ENCODE results near the gene TUBB2A.
"Not testable (repeated sequence)": the region's sequence is repeated elsewhere in the genome, so short reads cannot be mapped to it uniquely, and the experiment has no call there.

Gene TUBB2A

DNA sequence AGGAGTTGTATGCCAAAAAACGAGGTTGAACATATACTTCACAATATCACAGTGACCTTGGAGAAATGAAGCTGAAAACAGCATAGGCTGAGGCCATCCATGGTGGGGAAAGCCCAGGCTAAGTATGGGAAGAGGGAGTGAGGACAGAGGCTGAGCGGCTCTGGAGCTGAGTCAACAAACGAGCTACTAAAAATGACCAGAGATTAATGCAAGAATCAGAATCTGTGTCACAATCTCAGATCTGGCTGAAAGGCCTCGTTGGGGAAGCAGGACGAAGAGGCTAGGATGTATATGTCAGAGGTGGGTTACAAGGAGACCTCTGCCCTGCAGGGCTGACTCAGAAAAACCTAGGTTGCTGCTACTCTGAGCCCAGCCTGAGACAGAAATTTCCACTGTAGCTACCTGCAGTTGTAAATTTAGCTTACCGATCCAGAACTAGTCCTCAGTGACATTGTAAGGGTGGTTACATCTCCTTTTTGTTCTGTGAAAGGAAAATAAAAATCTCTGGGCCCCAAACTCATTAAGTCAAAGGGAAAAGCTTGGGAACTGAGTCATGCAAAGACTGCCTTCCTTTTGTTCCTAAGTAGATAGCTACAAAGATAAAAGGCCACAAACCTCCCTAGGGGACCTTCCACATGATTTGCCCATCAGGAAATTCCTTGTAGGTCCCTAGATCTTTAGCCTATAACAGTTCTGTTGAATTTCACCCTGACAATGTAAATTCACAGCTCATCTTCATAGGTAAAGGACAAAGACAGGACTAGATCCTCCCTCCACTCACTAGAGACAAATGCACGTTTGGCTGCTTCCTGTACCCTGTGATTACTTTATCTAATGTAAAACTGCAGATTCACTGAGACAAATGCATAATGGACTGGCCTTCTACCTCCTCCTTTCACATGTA lies 8.5 kb upstream of the TUBB2A start:
- no peak for DNase-seq (ENCODE audit: low read depth)
- no peak overlapping the region for H3K4me3 ChIP-seq (ENCODE audit: low read depth, low read length)
- TF ChIP-seq, protein P1, sequence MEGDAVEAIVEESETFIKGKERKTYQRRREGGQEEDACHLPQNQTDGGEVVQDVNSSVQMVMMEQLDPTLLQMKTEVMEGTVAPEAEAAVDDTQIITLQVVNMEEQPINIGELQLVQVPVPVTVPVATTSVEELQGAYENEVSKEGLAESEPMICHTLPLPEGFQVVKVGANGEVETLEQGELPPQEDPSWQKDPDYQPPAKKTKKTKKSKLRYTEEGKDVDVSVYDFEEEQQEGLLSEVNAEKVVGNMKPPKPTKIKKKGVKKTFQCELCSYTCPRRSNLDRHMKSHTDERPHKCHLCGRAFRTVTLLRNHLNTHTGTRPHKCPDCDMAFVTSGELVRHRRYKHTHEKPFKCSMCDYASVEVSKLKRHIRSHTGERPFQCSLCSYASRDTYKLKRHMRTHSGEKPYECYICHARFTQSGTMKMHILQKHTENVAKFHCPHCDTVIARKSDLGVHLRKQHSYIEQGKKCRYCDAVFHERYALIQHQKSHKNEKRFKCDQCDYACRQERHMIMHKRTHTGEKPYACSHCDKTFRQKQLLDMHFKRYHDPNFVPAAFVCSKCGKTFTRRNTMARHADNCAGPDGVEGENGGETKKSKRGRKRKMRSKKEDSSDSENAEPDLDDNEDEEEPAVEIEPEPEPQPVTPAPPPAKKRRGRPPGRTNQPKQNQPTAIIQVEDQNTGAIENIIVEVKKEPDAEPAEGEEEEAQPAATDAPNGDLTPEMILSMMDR (IDR thresholded peaks at IDR 0.05; ENCODE audit: control insufficient read depth, extremely low read depth, insufficient read depth): no peak

- DNase-seq (ENCODE audit: low read depth): no peak
- TF ChIP-seq, protein P1 (IDR thresholded peaks at IDR 0.05; ENCODE audit: control insufficient read depth, extremely low read depth, insufficient read depth): no peak
- H3K4me3 ChIP-seq (ENCODE audit: low read depth, low read length): no peak overlapping the region
Observed at GRCh38 chr6:3164388-3164787, 7.0 kb upstream of the TUBB2A start.

GRCh38 chr6:3163248-3163594 lies 5.9 kb upstream of the TUBB2A start:
- TF ChIP-seq, protein P1 (IDR thresholded peaks at IDR 0.05; ENCODE audit: control insufficient read depth, extremely low read depth, insufficient read depth): 0 out of 2 replicates have a peak, but pooled peaks have one; percentile 2
- DNase-seq (ENCODE audit: low read depth): no peak

GRCh38 chr6:3162565-3163247 lies 5.4 kb upstream of the TUBB2A start:
- H3K4me3 ChIP-seq (ENCODE audit: low read depth, low read length): peak overlapping the region; percentile 39
- TF ChIP-seq, protein P1 (IDR thresholded peaks at IDR 0.05; ENCODE audit: control insufficient read depth, extremely low read depth, insufficient read depth): no peak
- DNase-seq (ENCODE audit: low read depth): no peak

More at GRCh38 chr6:3163248-3163594, 5.9 kb upstream of the TUBB2A start:
- 0 out of 2 replicates have a peak overlapping the region, but pooled peaks have one; percentile 32 for H3K4me3 ChIP-seq (ENCODE audit: low read depth, low read length)

DNA sequence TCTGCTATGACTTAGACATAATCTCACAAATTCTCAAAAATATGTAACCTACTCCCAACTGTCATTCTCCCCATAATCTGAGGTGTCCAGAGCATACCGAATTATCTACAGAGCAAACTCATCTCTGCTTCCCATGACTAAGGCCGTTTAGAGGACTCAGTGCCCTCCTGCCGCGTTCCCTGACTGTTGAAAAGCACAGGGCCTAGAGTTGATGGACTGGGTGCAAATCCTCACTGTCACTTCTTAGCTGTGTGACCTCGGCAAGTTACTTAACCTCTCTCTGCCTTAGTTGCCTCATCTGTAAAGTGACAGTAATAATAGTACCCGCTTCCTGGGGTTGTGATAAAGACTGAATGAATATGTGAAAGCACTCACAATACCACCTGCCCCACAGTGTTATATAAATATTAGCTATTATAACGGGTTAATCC lies 4.7 kb upstream of the TUBB2A start:
- no peak overlapping the region for H3K4me3 ChIP-seq (ENCODE audit: low read depth, low read length)
- no peak for DNase-seq (ENCODE audit: low read depth)
- TF ChIP-seq, protein P1 (IDR thresholded peaks at IDR 0.05; ENCODE audit: control insufficient read depth, extremely low read depth, insufficient read depth): no peak

DNA sequence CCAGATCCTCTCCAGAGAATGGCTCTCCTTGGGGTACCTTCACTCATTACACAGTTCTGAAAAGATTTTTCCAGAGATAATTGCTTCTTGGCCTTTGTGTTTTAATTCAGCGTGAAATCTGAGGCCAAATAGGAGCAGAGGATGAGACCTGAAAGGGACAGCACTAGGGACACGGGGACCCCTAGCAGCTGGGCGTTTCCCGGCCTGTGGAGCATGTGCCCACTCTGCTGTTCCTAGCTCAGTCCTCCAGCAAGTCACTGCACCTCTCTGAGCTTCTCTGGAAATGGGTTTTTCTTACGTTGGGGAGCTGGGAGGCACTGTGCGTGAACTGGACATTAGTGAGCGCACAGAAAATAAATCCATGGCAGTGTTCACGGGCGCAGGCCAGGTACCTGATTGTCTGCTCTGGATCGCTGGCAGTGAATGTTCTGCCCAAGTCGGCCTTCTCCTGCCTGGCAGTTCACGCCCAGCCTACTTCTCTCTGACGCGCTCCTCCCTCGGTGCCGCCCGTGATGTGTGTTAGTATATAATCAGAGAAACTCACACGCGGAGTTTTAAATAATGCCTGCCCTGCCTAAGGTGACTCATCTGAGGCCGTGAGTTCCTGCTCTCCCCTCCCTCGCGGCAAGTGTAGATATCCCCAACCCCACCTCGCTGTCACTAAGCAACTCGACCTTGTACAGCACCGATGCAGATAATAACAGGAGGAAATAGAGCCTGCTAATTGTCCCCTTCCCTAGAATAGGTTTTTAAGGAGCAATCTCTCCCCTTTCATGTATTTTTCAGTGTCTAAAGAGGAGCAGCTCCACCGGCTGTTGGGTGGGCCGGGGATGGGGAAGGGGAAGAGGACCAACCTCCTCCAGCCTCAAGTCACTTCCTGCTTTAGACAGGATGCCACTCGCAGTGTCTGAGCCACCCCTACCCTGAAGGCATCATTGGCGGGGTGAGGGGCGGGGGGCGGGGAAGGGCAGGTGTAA lies 2.7 kb upstream of the TUBB2A start:
- TF ChIP-seq, protein P1 (IDR thresholded peaks at IDR 0.05; ENCODE audit: control insufficient read depth, extremely low read depth, insufficient read depth): no peak
- no peak overlapping the region for H3K4me3 ChIP-seq (ENCODE audit: low read depth, low read length)
- no peak for DNase-seq (ENCODE audit: low read depth)

GRCh38 chr6:3156184-3157130 lies 887 bp downstream of the TUBB2A start:
- DNase-seq (ENCODE audit: low read depth): not testable (repeated sequence)
- H3K4me3 ChIP-seq (ENCODE audit: low read depth, low read length): peak overlapping the region; percentile 68

- not testable (repeated sequence) for H3K4me3 ChIP-seq (ENCODE audit: low read depth, low read length); DNase-seq (ENCODE audit: low read depth)
Observed at GRCh38 chr6:3155416-3155815, 1.9 kb downstream of the TUBB2A start.

All from LNCaP clone FGC (cell line).